K562 (cell line): ENCODE results near the gene GAPDHS. TPM values are rescaled to one million over a fixed set of nuclear protein-coding genes. Genes with fewer than 3 reads are reported as not detected.
A peak's percentile ranks its signal among the peaks of the same experiment; 100 is the strongest.

ENCODE experiments used
- ATAC-seq: fragments of 200-7000 bp; cut with Tn5 transposase; 3 replicates; pipeline ENCODE4 v1.9.1; 2020; ENCODE audit warnings: moderate library complexity
- BruUV-seq: library from RNA; stranded (reverse); fragments of 400-500 nt; replicated peaks from 2 replicates; lab custom pipeline; 2021; lab: Mats Ljungman, UMichigan
- CTCF ChIA-PET: fragments of 300-600 bp; formaldehyde crosslinking; extraction: SDS; loops from one replicate; lab custom pipeline; 2021; ENCODE audit warnings: low intra/inter-chr PET ratio; lab: Yijun Ruan, JAX
- POLR2A ChIA-PET: fragments of 300-600, 350-650 bp; sonication (Branson Sonifier 250); formaldehyde crosslinking; extraction: SDS; loops from one replicate; lab custom pipeline; 2021; ENCODE audit warnings: antibody characterized with exemption, inconsistent platforms; lab: Yijun Ruan, JAX
- DNase-seq, 4 experiments: peaks; one replicate each; pipeline versions ENCODE4 v3.0.0 to v3.0.0-alpha.2; 2011 to 2018; ENCODE audit warnings: low spot score in 3 of 4, mixed read lengths in 3 of 4; ENCODE audit errors: extremely low read depth in 1 of 4
- FAIRE-seq: peaks from 2 replicates; lab custom pipeline; 2011; peaks lifted over from hg19 to GRCh38; lab: Jason Lieb, UNC
- H2AFZ ChIP-seq: 2 replicates; pipeline ENCODE4 v1.6.0; 2011; ENCODE audit warnings: low read depth, low read length, control low read depth, inconsistent platforms
- H3K27ac ChIP-seq: fragments of 200-600 bp; 3 replicates; pipeline ENCODE4 v1.8.0; 2011; ENCODE audit warnings: low read depth, mild to moderate bottlenecking, control low read depth, inconsistent platforms, low read length, moderate library complexity, mixed read lengths; ENCODE audit errors: extremely low read depth
- H3K27me3 ChIP-seq, 2 experiments: fragments of 300-600 bp in 1 of 2; 2 replicates in 1 of 2; 3 replicates in 1 of 2; pipeline versions ENCODE4 v1.6.0 to v1.8.0; 2011; ENCODE audit warnings: inconsistent platforms in 2 of 2, low read length in 2 of 2, mild to moderate bottlenecking in 1 of 2, mixed read lengths in 1 of 2, moderate library complexity in 1 of 2; ENCODE audit not compliant: control insufficient read depth in 2 of 2, insufficient read depth in 2 of 2
- H3K36me3 ChIP-seq: fragments of 300-600 bp; 3 replicates; pipeline ENCODE4 v1.8.0; 2011; ENCODE audit warnings: mild to moderate bottlenecking, low read length, inconsistent platforms; ENCODE audit not compliant: control insufficient read depth, insufficient read depth
- H3K4me1 ChIP-seq, 2 experiments: fragments of 200-600 bp in 1 of 2; replicated peaks in 1 of 2; 2 replicates in 1 of 2; 3 replicates in 1 of 2; pipeline versions ENCODE4 v1.5.1 to v1.8.0; 2011; ENCODE audit warnings: inconsistent platforms in 2 of 2, low read length in 2 of 2, mild to moderate bottlenecking in 1 of 2, mixed read lengths in 1 of 2, moderate library complexity in 1 of 2; ENCODE audit not compliant: control insufficient read depth in 2 of 2, insufficient read depth in 2 of 2
- H3K4me2 ChIP-seq: 2 replicates; pipeline ENCODE4 v1.6.1; 2011; ENCODE audit warnings: low read length, control low read depth, inconsistent platforms, mixed read lengths; ENCODE audit not compliant: insufficient read depth
- H3K4me3 ChIP-seq: fragments of 200-600 bp; sonication (generic), shearing (Covaris generic); 2 replicates; pipeline ENCODE4 v1.5.1; 2016; ENCODE audit warnings: control low read depth, inconsistent platforms
- H3K79me2 ChIP-seq: fragments of 200-600 bp; 3 replicates; pipeline ENCODE4 v1.8.0; 2011; ENCODE audit warnings: low read length, inconsistent platforms; ENCODE audit not compliant: control insufficient read depth, insufficient read depth
- H3K9ac ChIP-seq, 2 experiments: 2 replicates each; pipeline versions ENCODE4 v1.6.0 to v1.6.1; 2011; ENCODE audit warnings: low read depth in 2 of 2, low read length in 2 of 2, control low read depth in 1 of 2, inconsistent platforms in 1 of 2, mild to moderate bottlenecking in 1 of 2, mixed read lengths in 1 of 2; ENCODE audit not compliant: insufficient read depth in 1 of 2
- H3K9me1 ChIP-seq: one replicate; pipeline ENCODE4 v1.6.0; 2011; ENCODE audit warnings: inconsistent platforms, mild to moderate bottlenecking, low read length, moderate library complexity; ENCODE audit not compliant: control insufficient read depth, insufficient read depth
- H3K9me3 ChIP-seq: replicated peaks from 2 replicates; pipeline ENCODE4 v1.5.1; 2011; ENCODE audit warnings: low read depth, low read length, inconsistent platforms; ENCODE audit not compliant: control insufficient read depth, insufficient read depth
- H4K20me1 ChIP-seq: replicated peaks from 2 replicates; pipeline ENCODE4 v1.6.1; 2011; ENCODE audit warnings: low read length, inconsistent platforms, mixed read lengths; ENCODE audit not compliant: control insufficient read depth, insufficient read depth
- BHLHE40 ChIP-seq: IDR thresholded peaks from 2 replicates; pipeline ENCODE4 v1.6.1; 2011; ENCODE audit warnings: low read length, improper control_type of control experiment
- BRCA1 ChIP-seq, 2 experiments: fragments of 450-650 bp in 1 of 2; sonication (generic) in 1 of 2; formaldehyde crosslinking in 1 of 2; IDR thresholded peaks; 2 replicates each; pipeline versions ENCODE4 v1.5.0 to v1.6.1; 2017 to 2020; ENCODE audit warnings: mild to moderate bottlenecking in 1 of 2, missing genetic modification reagents in 1 of 2
- DIDO1 ChIP-seq: fragments of 450-650 bp; IDR thresholded peaks from 2 replicates; pipeline ENCODE4 v1.6.1; 2016; ENCODE audit warnings: low read depth, missing biosample characterization, missing genetic modification characterization
- L3MBTL2 ChIP-seq: fragments of 450-650 bp; IDR thresholded peaks from 2 replicates; pipeline ENCODE4 v1.6.1; 2016; ENCODE audit warnings: mild to moderate bottlenecking, moderate library complexity
- MAFF ChIP-seq: IDR thresholded peaks from 2 replicates; pipeline ENCODE4 v1.6.1; 2012; ENCODE audit warnings: low read length, improper control_type of control experiment
- MLLT1 ChIP-seq, 2 experiments: fragments of 450-650 bp; IDR thresholded peaks; 2 replicates each; pipeline ENCODE4 v1.6.1; 2016
- MYC ChIP-seq, 2 experiments: fragments of 250-450 bp in 1 of 2; sonication (Bioruptor Pico) in 1 of 2; IDR thresholded peaks; 2 replicates each; pipeline versions ENCODE4 v1.5.1 to v1.6.1; 2012 to 2021; ENCODE audit warnings: low read depth in 2 of 2, borderline replicate concordance in 1 of 2, improper control_type of control experiment in 1 of 2, low read length in 1 of 2, mild to moderate bottlenecking in 1 of 2, moderate library complexity in 1 of 2
- RAD21 ChIP-seq, 2 experiments: fragments of 250-450 bp in 1 of 2; fragments of 450-650 bp in 1 of 2; sonication (Bioruptor Pico) in 1 of 2; formaldehyde crosslinking in 1 of 2; IDR thresholded peaks in 1 of 2; conservative IDR thresholded peaks in 1 of 2; 2 replicates each; pipeline versions ENCODE4 v1.4.0 to v1.8.0; 2020 to 2022; ENCODE audit warnings: mild to moderate bottlenecking in 2 of 2, moderate library complexity in 1 of 2
- THAP12 ChIP-seq: fragments of 250-450 bp; sonication (Bioruptor Pico); IDR thresholded peaks from 2 replicates; pipeline ENCODE4 v1.9.0; 2021; ENCODE audit warnings: mild to moderate bottlenecking, inconsistent platforms
- ZNF239 ChIP-seq: fragments of 250-450 bp; sonication (Bioruptor Pico); IDR thresholded peaks from 2 replicates; pipeline ENCODE4 v1.4.0; 2020; ENCODE audit warnings: mild to moderate bottlenecking
- ZNF431 ChIP-seq: sonication (generic); formaldehyde crosslinking; IDR thresholded peaks from 2 replicates; pipeline ENCODE4 v1.8.0; 2022; ENCODE audit warnings: mild to moderate bottlenecking, missing genetic modification reagents
- ZNF77 ChIP-seq: fragments of 250-450 bp; sonication (Bioruptor Pico); IDR thresholded peaks from 2 replicates; pipeline ENCODE4 v1.5.0; 2020
- WGBS: fragments of 100-300 bp; shearing (Covaris generic); methylation state at CpG from one replicate; pipeline ENCODE4 v1.1.6; 2016; ENCODE audit warnings: low coverage, mixed read lengths; ENCODE audit not compliant: insufficient coverage; ENCODE audit errors: missing lambda C conversion rate; 5-methylcytosine and 5-hydroxymethylcytosine counted together
- in situ Hi-C: fragments of 300-500 bp; cut with MboI; formaldehyde crosslinking; loops from 4 replicates; pipeline ENCODE4 v1.15.0; 2018; ENCODE audit warnings: inconsistent platforms, mixed read lengths
- intact Hi-C: fragments of 100-400 bp; cut with micrococcal nuclease; formaldehyde crosslinking; loops from 2 replicates; pipeline ENCODE4 v1.14.2; 2022
- polyA plus RNA-seq, 8 experiments: library from polyadenylated mRNA; depleted of rRNA in 4 of 8; stranded (reverse) in 5 of 8; unstranded in 3 of 8; fragments of >200 nt; fragmentation: Nextera tagmentation in 2 of 8; fragmentation: Illumina TruSeq in 1 of 8; extraction: Ambion mirVana in 2 of 8; extraction: Trizol in 1 of 8; gene quantifications; 2 replicates each; pipeline versions ENCODE4 v1.2.1 to v1.2.3, GENCODE V29; 2011 to 2014; ENCODE audit warnings: inconsistent platforms in 1 of 8, missing spikeins in 1 of 8
- total RNA-seq, 7 experiments: library from RNA; depleted of rRNA in 6 of 7; stranded (reverse); fragments of >200 nt in 6 of 7; fragmentation: Illumina TruSeq in 2 of 7; extraction: Trizol in 2 of 7; gene quantifications; 2 replicates each; pipeline versions ENCODE4 v1.2.1 to v1.2.3, GENCODE V29; 2011 to 2021; ENCODE audit warnings: low replicate concordance in 1 of 7
- TF ChIP-seq, protein P1 (sequence below): sonication (generic); formaldehyde crosslinking; IDR thresholded peaks from 2 replicates; pipeline ENCODE4 v1.8.0; 2022; ENCODE audit warnings: missing genetic modification reagents, mild to moderate bottlenecking, moderate library complexity, borderline replicate concordance

GAPDHS gene
- total and polyA plus RNA-seq, 9 of the 15 experiments (the other 6 are each of a cell fraction or from before 2014, with no cell fraction given) = 0.08 to 0.12 TPM; not detected in 7

DNA sequence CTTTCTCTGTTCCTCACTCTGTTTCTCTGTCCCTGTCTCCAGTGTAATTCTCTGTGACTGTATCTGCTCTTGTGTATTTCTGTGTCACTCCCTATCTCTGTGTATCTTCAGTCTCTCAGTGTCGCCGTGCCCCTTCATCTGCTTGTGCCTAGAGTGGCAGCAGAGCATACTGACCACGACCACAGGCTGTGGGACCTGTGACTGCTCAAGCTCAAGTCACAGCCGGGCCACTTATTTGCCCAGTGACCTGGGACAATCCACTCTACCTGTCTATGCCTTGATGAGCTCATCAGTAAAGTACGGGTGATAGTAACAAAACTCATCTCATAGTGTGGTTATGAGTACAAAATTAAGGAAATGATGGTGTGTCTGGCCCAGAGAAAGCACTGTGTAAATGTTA, 20.8 kb downstream of the GAPDHS start (continued):
- no peak for TF ChIP-seq ZNF431 (CRISPR knock-in tag)
- TF ChIP-seq MAFF = no peak
- TF ChIP-seq BRCA1 (IDR thresholded peaks at IDR 0.05) = no peak
- TF ChIP-seq BRCA1 (CRISPR knock-in tag; IDR thresholded peaks at IDR 0.05) = no peak
- no peak for TF ChIP-seq THAP12 (CRISPR knock-in tag)

GRCh38 chr19:35555301-35556005, 22.2 kb downstream of the GAPDHS start:
- Histone ChIP-seq H3K4me1 (peaks cover 4 to 49% of the 10 kb centered on the region in 2 experiments; a peak in 3 of 5 replicates), H3K9me1 (no peaks in the 10 kb centered on the region), H2AFZ (peak overlapping the region; percentile 14; the same call in 1 of the 2 replicates), H3K36me3 (peaks cover 2% of the 10 kb centered on the region; the same call in 1 of the 3 replicates), H3K9me3 (no peaks in the 10 kb centered on the region; the same call in 1 of the 2 replicates), H3K9ac (no peak overlapping the region), H3K4me2 (no peak overlapping the region), H3K27me3 (peaks cover 12 to 31% of the 10 kb centered on the region in 2 experiments; a peak in 4 of 5 replicates), H3K27ac (no peak overlapping the region), H3K79me2 (no peaks in the 10 kb centered on the region), H3K4me3 (no peak overlapping the region), H4K20me1 (peaks cover 7% of the 10 kb centered on the region; the same call in 1 of the 2 replicates)
- in situ Hi-C loops = no loop called here
- BruUV-seq = no TSS peak
- intact Hi-C loops = loop anchor here (1.0 to 5.0 kb wide), 5 partner anchors 37 to 377 kb away; partner anchors contain the start of gene ETV2
- WGBS = 27% methylated on average over 29 of the region's 30 CpGs
- FAIRE-seq (peak; percentile 88), DNase-seq (peak; percentile 63 to 72 (median 67)), ATAC-seq (peak; percentile 35)
- ChIA-PET CTCF (interaction anchor here (1.1 kb wide), 1 partner anchor 161 kb away, joined by 4 read pairs; no protein-coding TSS in a partner anchor), POLR2A (interaction anchor here (0.7 kb wide), 1 partner anchor 115 kb away, joined by 3 read pairs; no protein-coding TSS in a partner anchor)
- TF ChIP-seq RAD21 (CRISPR knock-in tag; conservative IDR thresholded peaks at IDR 0.05 in 1 of 2, IDR thresholded peaks at IDR 0.05 in 1 of 2) (peak; percentile 7 to 72; a peak in 2 of 4 replicates), L3MBTL2 (0 out of 2 replicates have a peak, but pooled peaks have one; percentile 40), DIDO1 (tag) (0 out of 2 replicates have a peak, but pooled peaks have one; percentile 19), BHLHE40 (peak; percentile 22; the same call in 1 of the 2 replicates), ZNF77 (CRISPR knock-in tag) (no peak), MLLT1 (IDR thresholded peaks at IDR 0.05) (no peak), MYC (IDR thresholded peaks at IDR 0.05; ENCODE audit: low read depth, low read length) (peak; percentile 57; the same call in 1 of the 2 replicates), MYC (CRISPR knock-in tag; IDR thresholded peaks at IDR 0.05; ENCODE audit: borderline replicate concordance, low read depth) (no peak), ZNF239 (CRISPR knock-in tag) (no peak)
- TF ChIP-seq, protein P1, sequence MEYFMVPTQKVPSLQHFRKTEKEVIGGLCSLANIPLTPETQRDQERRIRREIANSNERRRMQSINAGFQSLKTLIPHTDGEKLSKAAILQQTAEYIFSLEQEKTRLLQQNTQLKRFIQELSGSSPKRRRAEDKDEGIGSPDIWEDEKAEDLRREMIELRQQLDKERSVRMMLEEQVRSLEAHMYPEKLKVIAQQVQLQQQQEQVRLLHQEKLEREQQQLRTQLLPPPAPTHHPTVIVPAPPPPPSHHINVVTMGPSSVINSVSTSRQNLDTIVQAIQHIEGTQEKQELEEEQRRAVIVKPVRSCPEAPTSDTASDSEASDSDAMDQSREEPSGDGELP (CRISPR knock-in tag) = 0 out of 2 replicates have a peak, but pooled peaks have one; percentile 8
